Endothelial cell of umbilical vein (primary cell): ENCODE results near the gene SSH3. TPM values are rescaled to one million over a fixed set of nuclear protein-coding genes. Genes with fewer than 3 reads are reported as not detected.

Source experiments
- BruUV-seq: library from RNA; stranded (reverse); fragments of 400-500 nt; replicated peaks from 2 replicates; lab custom pipeline; 2021; lab: Mats Ljungman, UMichigan
- CTCF ChIA-PET: fragments of 300-600, 350-600 bp; sonication (Branson Sonifier 250); formaldehyde crosslinking; loops from one replicate; lab custom pipeline; 2021; ENCODE audit warnings: antibody characterized with exemption, inconsistent platforms; lab: Charles Lee
- POLR2A ChIA-PET: fragments of 300-600, 350-600 bp; sonication (Branson Sonifier 250); formaldehyde crosslinking; loops from one replicate; lab custom pipeline; 2021; ENCODE audit warnings: antibody characterized with exemption, inconsistent platforms; lab: Charles Lee
- DNase-seq: peaks from one replicate; pipeline ENCODE4 v3.0.0-alpha.2; 2011; ENCODE audit warnings: low read depth, low spot score
- FAIRE-seq: peaks from 2 replicates; lab custom pipeline; 2011; peaks lifted over from hg19 to GRCh38; lab: Jason Lieb, UNC
- H2AFZ ChIP-seq: 2 replicates; pipeline ENCODE4 v1.6.0; 2012; ENCODE audit warnings: low read depth, low read length, control low read depth, inconsistent platforms
- H3K27ac ChIP-seq: 2 replicates; pipeline ENCODE4 v1.5.1; 2011; ENCODE audit warnings: low read depth, mild to moderate bottlenecking, control low read depth, low read length, moderate library complexity; ENCODE audit not compliant: insufficient read depth
- H3K27me3 ChIP-seq, 2 experiments: 2 replicates each; pipeline versions ENCODE4 v1.6.0 to v1.6.1; 2011; ENCODE audit warnings: low read length in 2 of 2, mixed read lengths in 1 of 2; ENCODE audit not compliant: control insufficient read depth in 2 of 2, insufficient read depth in 2 of 2
- H3K36me3 ChIP-seq, 2 experiments: 2 replicates in 1 of 2; 3 replicates in 1 of 2; pipeline ENCODE4 v1.5.1; 2011; ENCODE audit warnings: low read length in 2 of 2, mild to moderate bottlenecking in 1 of 2, moderate library complexity in 1 of 2; ENCODE audit not compliant: control insufficient read depth in 2 of 2, insufficient read depth in 2 of 2; ENCODE audit errors: extremely low read depth in 1 of 2
- H3K4me1 ChIP-seq: 3 replicates; pipeline ENCODE4 v1.5.1; 2011; ENCODE audit warnings: mild to moderate bottlenecking, low read length; ENCODE audit not compliant: control insufficient read depth, insufficient read depth; ENCODE audit errors: extremely low read depth
- H3K4me2 ChIP-seq: 2 replicates; pipeline ENCODE4 v1.6.1; 2011; ENCODE audit warnings: low read length, control low read depth, mixed read lengths; ENCODE audit not compliant: insufficient read depth
- H3K4me3 ChIP-seq, 3 experiments: fragments of 200-600 bp in 1 of 3; sonication (generic), shearing (Covaris generic) in 1 of 3; replicated peaks in 1 of 3; 2 replicates each; pipeline ENCODE4 v1.5.1; 2011 to 2016; ENCODE audit warnings: control low read depth in 3 of 3, low read length in 3 of 3, mild to moderate bottlenecking in 2 of 3, inconsistent platforms in 1 of 3, low read depth in 1 of 3, moderate library complexity in 1 of 3; ENCODE audit not compliant: insufficient read depth in 1 of 3
- H3K79me2 ChIP-seq: 2 replicates; pipeline ENCODE4 v1.6.0; 2012; ENCODE audit warnings: low read length, inconsistent platforms; ENCODE audit not compliant: control insufficient read depth, insufficient read depth
- H3K9ac ChIP-seq: replicated peaks from 2 replicates; pipeline ENCODE3; 2011; ENCODE audit warnings: low read length, control low read depth; ENCODE audit not compliant: insufficient read depth; ENCODE audit errors: extremely low read depth
- H3K9me1 ChIP-seq: replicated peaks from 3 replicates; pipeline ENCODE4 v1.6.0; 2011; ENCODE audit warnings: mild to moderate bottlenecking, low read length; ENCODE audit not compliant: control insufficient read depth, insufficient read depth; ENCODE audit errors: extremely low read depth
- H3K9me3 ChIP-seq: replicated peaks from 2 replicates; pipeline ENCODE4 v1.5.1; 2012; ENCODE audit warnings: low read length, inconsistent platforms; ENCODE audit not compliant: control insufficient read depth, insufficient read depth
- H4K20me1 ChIP-seq: replicated peaks from 2 replicates; pipeline ENCODE3; 2011; ENCODE audit warnings: mild to moderate bottlenecking, low read length; ENCODE audit not compliant: control insufficient read depth, insufficient read depth; ENCODE audit errors: extremely low read depth
- GATA2 ChIP-seq: IDR thresholded peaks from 2 replicates; pipeline ENCODE4 v1.7.0; 2011; ENCODE audit warnings: low read depth, mild to moderate bottlenecking, moderate library complexity, mixed read lengths, low read length; ENCODE audit not compliant: insufficient read length, insufficient read depth
- MYC ChIP-seq: IDR thresholded peaks from one replicate; pipeline ENCODE4 v1.6.1; 2011; ENCODE audit warnings: mild to moderate bottlenecking, low read depth, low read length
- POLR2AphosphoS5 ChIP-seq: IDR thresholded peaks from 2 replicates; pipeline ENCODE4 v1.6.1; 2012; ENCODE audit warnings: low read depth, mild to moderate bottlenecking, control low read depth, low read length, moderate library complexity; ENCODE audit not compliant: insufficient read depth
- dilution Hi-C: fragments of 300-500 bp; cut with MboI; formaldehyde crosslinking; loops from one replicate; pipeline ENCODE4 v1.15.0; 2019; ENCODE audit warnings: low sequenced_read_pairs; ENCODE audit not compliant: extremely low pct_ligation_motif_present
- intact Hi-C: fragments of 100-400 bp; cut with micrococcal nuclease; formaldehyde crosslinking; loops from one replicate; pipeline ENCODE4 v1.10.0; 2022
- polyA plus RNA-seq, 4 experiments: library from polyadenylated mRNA; depleted of rRNA in 3 of 4; stranded (reverse) in 3 of 4; unstranded in 1 of 4; fragments of >200 nt; gene quantifications; 2 replicates each; pipeline versions ENCODE4 v1.2.1 to v1.2.3, GENCODE V29; 2011 to 2012; ENCODE audit warnings: missing spikeins in 1 of 4
- total RNA-seq: library from RNA; stranded (reverse); gene quantifications from 2 replicates; pipeline ENCODE4 v1.2.3, GENCODE V29; 2021
- TF ChIP-seq, protein P1 (sequence below): IDR thresholded peaks from 2 replicates; pipeline ENCODE4 v1.6.1; 2011; ENCODE audit not compliant: insufficient read depth, insufficient read length

SSH3 gene
- total and polyA plus RNA-seq, 2 donors (not counting 3 experiments of a cell fraction or from before 2014, with no cell fraction given): 14.3 to 16.5 TPM

DNA sequence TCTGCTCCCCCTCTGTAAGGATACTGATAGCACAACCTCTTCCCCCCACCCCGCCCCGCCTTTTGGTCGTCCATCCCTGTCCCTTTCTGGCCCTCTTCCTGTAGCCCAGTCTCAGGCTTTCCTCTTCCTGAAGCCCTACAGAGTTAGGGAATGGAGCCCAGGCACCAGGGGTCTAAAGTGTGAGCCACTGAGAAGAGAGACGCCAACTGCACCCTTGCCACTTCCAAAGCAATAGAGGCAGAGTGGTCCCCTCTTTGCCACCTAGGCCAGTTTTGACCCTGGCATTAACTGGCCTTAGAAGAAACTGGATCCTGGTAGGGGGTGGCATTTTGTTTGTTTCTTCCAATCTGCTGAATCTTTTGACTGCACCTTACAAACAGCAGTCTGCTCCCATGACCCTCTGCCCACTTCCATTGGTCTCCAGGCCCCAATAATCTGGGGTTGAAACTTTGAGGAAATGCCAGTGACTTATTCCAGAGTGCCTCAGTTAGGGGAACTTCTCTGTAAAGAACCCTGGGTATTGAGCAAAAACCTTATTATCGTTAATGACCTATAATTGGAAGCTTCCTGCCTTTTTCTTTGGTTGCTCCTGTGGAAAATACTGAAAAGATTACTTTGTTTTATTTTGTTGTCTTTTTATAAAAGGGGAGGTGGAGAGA lies 46.7 kb upstream of the SSH3 start:
- no peaks in the 10 kb centered on the region for H3K27me3 ChIP-seq

DNA sequence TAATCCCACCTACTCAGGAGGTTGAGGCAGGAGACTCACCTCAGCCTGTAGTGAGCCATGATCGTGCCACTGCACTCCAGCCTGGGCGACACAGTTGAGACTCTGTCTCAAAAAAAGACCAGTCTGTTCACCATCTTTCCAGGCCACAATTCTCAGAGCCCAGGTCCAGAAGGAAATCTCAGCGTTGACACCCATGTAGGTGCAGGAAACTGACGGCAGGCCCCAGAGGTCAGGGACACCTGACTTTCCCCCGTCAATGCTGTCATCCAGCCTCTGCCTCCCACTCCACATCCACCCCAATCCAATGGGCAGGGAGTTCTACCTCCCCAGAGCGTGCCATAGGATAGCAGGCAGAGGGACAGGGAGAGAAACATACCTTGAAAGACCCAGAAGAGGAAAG lies 42.9 kb upstream of the SSH3 start:
- BruUV-seq: no TSS peak
- peaks cover 6% of the 10 kb centered on the region for H3K4me1 ChIP-seq
- H4K20me1 ChIP-seq: no peaks in the 10 kb centered on the region
- peaks cover 5 to 14% of the 10 kb centered on the region in 2 experiments for H3K36me3 ChIP-seq
- no peak overlapping the region for H3K4me2 ChIP-seq
- H3K27me3 ChIP-seq: no peaks in the 10 kb centered on the region
- dilution Hi-C loops: no loop called here
- no peaks in the 10 kb centered on the region for H3K79me2 ChIP-seq
- ChIA-PET POLR2A (no interaction called here), CTCF (no interaction called here)
- FAIRE-seq (no peak), DNase-seq (no peak)
- H3K9me1 ChIP-seq: no peaks in the 10 kb centered on the region
- H3K4me3 ChIP-seq: no peak overlapping the region
- intact Hi-C loops: loop anchor here (10.0 kb wide), 1 partner anchor 244 kb away; the partner anchor contains the start of genes CDK2AP2 and PITPNM1
- H2AFZ ChIP-seq: no peak overlapping the region
- no peak overlapping the region for H3K27ac ChIP-seq
- H3K9ac ChIP-seq: no peak overlapping the region
- no peaks in the 10 kb centered on the region for H3K9me3 ChIP-seq
- TF ChIP-seq, protein P1, sequence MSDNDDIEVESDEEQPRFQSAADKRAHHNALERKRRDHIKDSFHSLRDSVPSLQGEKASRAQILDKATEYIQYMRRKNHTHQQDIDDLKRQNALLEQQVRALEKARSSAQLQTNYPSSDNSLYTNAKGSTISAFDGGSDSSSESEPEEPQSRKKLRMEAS: no peak
- TF ChIP-seq GATA2 (no peak), POLR2AphosphoS5 (no peak)

More for the DNA sequence above, 46.7 kb upstream of the SSH3 start:
- H3K79me2 ChIP-seq: no peaks in the 10 kb centered on the region
- no TSS peak for BruUV-seq
- H3K4me3 ChIP-seq: no peak overlapping the region
- H2AFZ ChIP-seq: no peak overlapping the region
- no peak for TF ChIP-seq MYC
- DNase-seq: no peak
- dilution Hi-C loops: no loop called here
- intact Hi-C loops: no loop called here
- ChIA-PET POLR2A (no interaction called here), CTCF (interaction anchor here (1.1 kb wide), 1 partner anchor 21 kb away, joined by 4 read pairs; no protein-coding TSS in a partner anchor)
- H3K4me1 ChIP-seq: no peaks in the 10 kb centered on the region
- H4K20me1 ChIP-seq: no peaks in the 10 kb centered on the region
- no peak overlapping the region for H3K4me2 ChIP-seq
- H3K9me3 ChIP-seq: no peaks in the 10 kb centered on the region
- H3K9ac ChIP-seq: no peak overlapping the region
- peaks cover 37 to 48% of the 10 kb centered on the region in 2 experiments for H3K36me3 ChIP-seq
- no peak overlapping the region for H3K27ac ChIP-seq
- FAIRE-seq: no peak
- no peaks in the 10 kb centered on the region for H3K9me1 ChIP-seq
